ENCODE results near the gene GRHL1.

GRHL1 gene

GRCh38 chr2:10042301-10043161, 91.0 kb downstream of the GRHL1 start:
- peak overlapping the region; percentile 56 for H3K4me3 ChIP-seq (ENCODE audit: low read depth, low read length)
- TF ChIP-seq, protein P1, sequence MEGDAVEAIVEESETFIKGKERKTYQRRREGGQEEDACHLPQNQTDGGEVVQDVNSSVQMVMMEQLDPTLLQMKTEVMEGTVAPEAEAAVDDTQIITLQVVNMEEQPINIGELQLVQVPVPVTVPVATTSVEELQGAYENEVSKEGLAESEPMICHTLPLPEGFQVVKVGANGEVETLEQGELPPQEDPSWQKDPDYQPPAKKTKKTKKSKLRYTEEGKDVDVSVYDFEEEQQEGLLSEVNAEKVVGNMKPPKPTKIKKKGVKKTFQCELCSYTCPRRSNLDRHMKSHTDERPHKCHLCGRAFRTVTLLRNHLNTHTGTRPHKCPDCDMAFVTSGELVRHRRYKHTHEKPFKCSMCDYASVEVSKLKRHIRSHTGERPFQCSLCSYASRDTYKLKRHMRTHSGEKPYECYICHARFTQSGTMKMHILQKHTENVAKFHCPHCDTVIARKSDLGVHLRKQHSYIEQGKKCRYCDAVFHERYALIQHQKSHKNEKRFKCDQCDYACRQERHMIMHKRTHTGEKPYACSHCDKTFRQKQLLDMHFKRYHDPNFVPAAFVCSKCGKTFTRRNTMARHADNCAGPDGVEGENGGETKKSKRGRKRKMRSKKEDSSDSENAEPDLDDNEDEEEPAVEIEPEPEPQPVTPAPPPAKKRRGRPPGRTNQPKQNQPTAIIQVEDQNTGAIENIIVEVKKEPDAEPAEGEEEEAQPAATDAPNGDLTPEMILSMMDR (IDR thresholded peaks at IDR 0.05; ENCODE audit: low read depth, low read length) = no peak

- H3K4me3 ChIP-seq (ENCODE audit: low read depth, low read length) = peak within 1 kb of the TSS; percentile 61
- TF ChIP-seq, protein P1 (IDR thresholded peaks at IDR 0.05; ENCODE audit: low read depth, low read length) = no peak
Observed at GRCh38 chr2:10043256-10043905, 91.9 kb downstream of the GRHL1 start, which contains the start of gene KLF11. TSS of gene KLF11 (plus strand) at chr2:10043550. CDS start at chr2:10043717, 167 bp downstream.

GRCh38 chr2:10043906-10044601, 92.6 kb downstream of the GRHL1 start:
- TF ChIP-seq, protein P1 (IDR thresholded peaks at IDR 0.05; ENCODE audit: low read depth, low read length) = no peak
- H3K4me3 ChIP-seq (ENCODE audit: low read depth, low read length) = peak overlapping the region; percentile 61

- TF ChIP-seq, protein P1 (IDR thresholded peaks at IDR 0.05; ENCODE audit: low read depth, low read length) = no peak
- H3K4me3 ChIP-seq (ENCODE audit: low read depth, low read length) = no peak overlapping the region
Observed at GRCh38 chr2:10045561-10046355, 94.3 kb downstream of the GRHL1 start.

GRCh38 chr2:10046931-10047330, 95.4 kb downstream of the GRHL1 start:
- TF ChIP-seq, protein P1 (IDR thresholded peaks at IDR 0.05; ENCODE audit: low read depth, low read length) = no peak
- no peak overlapping the region for H3K4me3 ChIP-seq (ENCODE audit: low read depth, low read length)

GRCh38 chr2:10047616-10048500, 96.4 kb downstream of the GRHL1 start:
- no peak overlapping the region for H3K4me3 ChIP-seq (ENCODE audit: low read depth, low read length)
- TF ChIP-seq, protein P1 (IDR thresholded peaks at IDR 0.05; ENCODE audit: low read depth, low read length) = no peak

Measured in WI38 (cell line).